ENCODE measurements around the gene PTPRM. TPM values are rescaled to one million over a fixed set of nuclear protein-coding genes. Genes with fewer than 3 reads are reported as not detected.

Gene PTPRM
- total RNA-seq, 1 experiment from 2014 or later: 6.2 TPM

- H4K91ac ChIP-seq (ENCODE audit: insufficient read length, low read depth, low read length): no peak overlapping the region
- peaks cover 7% of the 10 kb centered on the region for H3K4me1 ChIP-seq (ENCODE audit: insufficient read depth, low read length)
- H3K4me2 ChIP-seq (ENCODE audit: insufficient read depth, insufficient read length, low read length): no peak overlapping the region
- H2BK15ac ChIP-seq (ENCODE audit: low read depth, low read length): no peak overlapping the region
- no peaks in the 10 kb centered on the region for H3K27me3 Mint-ChIP-seq (ENCODE audit: low read depth)
- H2BK5ac ChIP-seq (ENCODE audit: insufficient read length, low read length): no peak overlapping the region
- no peak for TF ChIP-seq CTCF (conservative IDR thresholded peaks at IDR 0.05)
- no peak overlapping the region for H4K8ac ChIP-seq (replicated peaks; ENCODE audit: insufficient read length, low read depth, low read length)
- no peaks in the 10 kb centered on the region for H3K36me3 Mint-ChIP-seq (ENCODE audit: insufficient read depth in 1 of 3, low read depth in 3 of 3)
- no peaks in the 10 kb centered on the region for H3K79me1 ChIP-seq (ENCODE audit: insufficient read depth, low read depth, low read length, poor library complexity, severe bottlenecking)
- no peak overlapping the region for H2AFZ ChIP-seq (ENCODE audit: low read length)
- no peak overlapping the region for H2AK5ac ChIP-seq (ENCODE audit: insufficient read length, low read length)
- no peaks in the 10 kb centered on the region for H3K9me3 ChIP-seq (ENCODE audit: control insufficient read depth, low read depth, low read length)
- H3K27ac Mint-ChIP-seq: no peak overlapping the region
- no peak for DNase-seq
- no peak overlapping the region for H3K56ac ChIP-seq (ENCODE audit: insufficient read length, low read depth, low read length)
- H3K18ac ChIP-seq (ENCODE audit: insufficient read length, low read depth, low read length): no peak overlapping the region
- no peaks in the 10 kb centered on the region for H4K20me1 ChIP-seq (ENCODE audit: control insufficient read depth, insufficient read depth, insufficient read length)
- H3K9ac ChIP-seq (ENCODE audit: extremely low read depth, insufficient read length, low read length): no peak overlapping the region
- H3K4me3 Mint-ChIP-seq: no peak overlapping the region
- no peaks in the 10 kb centered on the region for H3K9me3 Mint-ChIP-seq
- no peak overlapping the region for H3K23ac ChIP-seq (ENCODE audit: insufficient read length, low read depth, low read length)
- H2BK12ac ChIP-seq (ENCODE audit: insufficient read length, low read depth, low read length): no peak overlapping the region
- H2BK20ac ChIP-seq (ENCODE audit: low read depth, low read length, poor library complexity, severe bottlenecking): no peak overlapping the region
- no peak overlapping the region for H4K5ac ChIP-seq (ENCODE audit: insufficient read length, low read depth, low read length)
- 0 out of 2 replicates have a peak, but pooled peaks cover 2% of the 10 kb centered on the region for H3K27me3 ChIP-seq (ENCODE audit: insufficient read depth, low read length)
- no peak overlapping the region for H3K14ac ChIP-seq (ENCODE audit: insufficient read depth, low read length)
- H3K79me2 ChIP-seq (ENCODE audit: insufficient read depth, low read length): peaks cover 2% of the 10 kb centered on the region; the same call in 1 of the 2 replicates
- no peak overlapping the region for H3T11ph ChIP-seq (ENCODE audit: low read length)
- peaks cover 34 to 37% of the 10 kb centered on the region in 2 experiments for H3K4me1 Mint-ChIP-seq
- H3K4ac ChIP-seq (ENCODE audit: low read depth, low read length): no peak overlapping the region
- H3K23me2 ChIP-seq (ENCODE audit: insufficient read length, low read depth, low read length, poor library complexity, severe bottlenecking): no peaks in the 10 kb centered on the region
- no CpG with 5 or more reads among the region's 3 CpGs for WGBS (ENCODE audit: extremely low coverage, insufficient read length, low lambda C conversion rate)
- H2BK120ac ChIP-seq (ENCODE audit: low read depth, low read length, poor library complexity, severe bottlenecking): no peak overlapping the region
- no peak overlapping the region for H3K27ac ChIP-seq (ENCODE audit: insufficient read length, low read depth, low read length)
Observed at GRCh38 chr18:8004792-8005191, 437.7 kb downstream of the PTPRM start.
